Keratinocyte (primary cell): ENCODE data around the gene RTN1. TPM values are rescaled to one million over a fixed set of nuclear protein-coding genes. Genes with fewer than 3 reads are reported as not detected.

Experiments used
- DNase-seq: peaks from one replicate; pipeline ENCODE4 v3.0.0-alpha.2; 2011; ENCODE audit warnings: low read depth, missing footprints, low spot score
- FAIRE-seq: peaks from 2 replicates; lab custom pipeline; 2011; peaks lifted over from hg19 to GRCh38; lab: Jason Lieb, UNC
- H2AFZ ChIP-seq: 2 replicates; pipeline ENCODE4 v1.6.0; 2012; ENCODE audit warnings: low read length, control low read depth, inconsistent platforms; ENCODE audit not compliant: control insufficient read depth
- H3K27ac ChIP-seq: 2 replicates; pipeline ENCODE4 v1.5.1; 2011; ENCODE audit warnings: low read length; ENCODE audit not compliant: control insufficient read depth, insufficient read depth
- H3K27me3 ChIP-seq: 3 replicates; pipeline ENCODE4 v1.6.0; 2011; ENCODE audit warnings: low read length; ENCODE audit not compliant: control insufficient read depth, insufficient read depth; ENCODE audit errors: extremely low read depth
- H3K36me3 ChIP-seq, 2 experiments: 2 replicates in 1 of 2; 3 replicates in 1 of 2; pipeline ENCODE4 v1.5.1; 2011; ENCODE audit warnings: low read length in 2 of 2, mild to moderate bottlenecking in 1 of 2; ENCODE audit not compliant: control insufficient read depth in 2 of 2, insufficient read depth in 2 of 2; ENCODE audit errors: extremely low read depth in 1 of 2
- H3K4me1 ChIP-seq: 3 replicates; pipeline ENCODE4 v1.5.1; 2011; ENCODE audit warnings: low read length; ENCODE audit not compliant: control insufficient read depth, insufficient read depth; ENCODE audit errors: extremely low read depth
- H3K4me2 ChIP-seq: 3 replicates; pipeline ENCODE4 v1.6.0; 2011; ENCODE audit warnings: low read depth, low read length; ENCODE audit not compliant: control insufficient read depth, insufficient read depth; ENCODE audit errors: extremely low read depth
- H3K4me3 ChIP-seq, 3 experiments: fragments of 200-600 bp in 1 of 3; sonication (generic) in 1 of 3; 2 replicates in 2 of 3; 3 replicates in 1 of 3; pipeline ENCODE4 v1.5.1; 2011 to 2016; ENCODE audit warnings: low read length in 3 of 3, mild to moderate bottlenecking in 3 of 3, control low read depth in 2 of 3, inconsistent platforms in 1 of 3, low read depth in 1 of 3, mixed read lengths in 1 of 3, mixed run types in 1 of 3, moderate library complexity in 1 of 3; ENCODE audit not compliant: control insufficient read depth in 2 of 3, insufficient read depth in 2 of 3; ENCODE audit errors: extremely low read depth in 1 of 3
- H3K79me2 ChIP-seq: 2 replicates; pipeline ENCODE4 v1.6.0; 2012; ENCODE audit warnings: low read length; ENCODE audit not compliant: control insufficient read depth, insufficient read depth
- H3K9ac ChIP-seq: 3 replicates; pipeline ENCODE4 v1.6.0; 2011; ENCODE audit warnings: low read length; ENCODE audit not compliant: control insufficient read depth, insufficient read depth; ENCODE audit errors: extremely low read depth
- H3K9me1 ChIP-seq: 3 replicates; pipeline ENCODE4 v1.6.0; 2011; ENCODE audit warnings: low read length; ENCODE audit not compliant: control insufficient read depth, insufficient read depth; ENCODE audit errors: extremely low read depth
- H3K9me3 ChIP-seq: 2 replicates; pipeline ENCODE4 v1.5.1; 2012; ENCODE audit warnings: low read depth, low read length; ENCODE audit not compliant: control insufficient read depth
- H4K20me1 ChIP-seq: 3 replicates; pipeline ENCODE4 v1.6.0; 2011; ENCODE audit warnings: low read length; ENCODE audit not compliant: control insufficient read depth, insufficient read depth; ENCODE audit errors: extremely low read depth
- CTCF ChIP-seq, 3 experiments: IDR thresholded peaks in 1 of 3; conservative IDR thresholded peaks in 1 of 3; optimal IDR thresholded peaks in 1 of 3; 2 replicates in 2 of 3; 3 replicates in 1 of 3; pipeline versions ENCODE3 to v1.5.1; 2011; ENCODE audit warnings: low read length in 3 of 3, mild to moderate bottlenecking in 3 of 3, moderate library complexity in 2 of 3, control low read depth in 1 of 3, inconsistent platforms in 1 of 3; ENCODE audit not compliant: insufficient read depth in 2 of 3; ENCODE audit errors: extremely low read depth in 1 of 3
- EZH2 ChIP-seq: IDR thresholded peaks from one replicate; pipeline ENCODE4 v1.6.1; 2012; ENCODE audit warnings: inconsistent platforms, mild to moderate bottlenecking, low read length, moderate library complexity
- dilution Hi-C: fragments of 300-500 bp; cut with MboI; formaldehyde crosslinking; loops from one replicate; pipeline ENCODE4 v1.7.0; 2020; ENCODE audit warnings: low sequenced_read_pairs; ENCODE audit not compliant: extremely low pct_ligation_motif_present
- polyA plus RNA-seq, 5 experiments: library from polyadenylated mRNA; depleted of rRNA in 3 of 5; stranded (reverse) in 3 of 5; stranded (forward) in 1 of 5; unstranded in 1 of 5; fragments of >200 nt; gene quantifications; 1 replicate in 1 of 5; 2 replicates in 3 of 5; 3 replicates in 1 of 5; pipeline versions ENCODE4 v1.2.1 to v1.2.3, GENCODE V29; 2011 to 2012; ENCODE audit warnings: missing spikeins in 2 of 5, low read depth in 1 of 5, low replicate concordance in 1 of 5

RTN1 gene
- polyA plus RNA-seq, 1 donor (not counting 4 experiments of a cell fraction or from before 2014, with no cell fraction given), result 0.05 TPM

GRCh38 chr14:59705866-59706265 is 164.7 kb downstream of the RTN1 start:
- Histone ChIP-seq H3K4me3 (no peak overlapping the region), H3K36me3 (no peaks in the 10 kb centered on the region), H3K4me2 (no peak overlapping the region), H3K27ac (no peak overlapping the region), H2AFZ (no peak overlapping the region), H3K9me3 (no peaks in the 10 kb centered on the region), H4K20me1 (no peaks in the 10 kb centered on the region), H3K4me1 (no peaks in the 10 kb centered on the region), H3K9ac (no peak overlapping the region), H3K27me3 (no peaks in the 10 kb centered on the region), H3K9me1 (no peaks in the 10 kb centered on the region), H3K79me2 (no peaks in the 10 kb centered on the region)
- no peak for TF ChIP-seq CTCF (optimal IDR thresholded peaks at IDR 0.05 in 1 of 3, IDR thresholded peaks at IDR 0.05 in 1 of 3, conservative IDR thresholded peaks at IDR 0.05 in 1 of 3; ENCODE audit: extremely low read depth in 1 of 3, insufficient read depth in 2 of 3, low read length in 3 of 3)
- no peak for TF ChIP-seq EZH2
- no peak for FAIRE-seq
- no peak for DNase-seq
- dilution Hi-C loops, result no loop called here

GRCh38 chr14:59705245-59705644 is 165.3 kb downstream of the RTN1 start:
- Histone ChIP-seq H3K9me1 (no peaks in the 10 kb centered on the region), H3K4me3 (no peak overlapping the region), H3K36me3 (no peaks in the 10 kb centered on the region), H3K27me3 (no peaks in the 10 kb centered on the region), H3K9ac (no peak overlapping the region), H3K9me3 (no peaks in the 10 kb centered on the region), H3K79me2 (no peaks in the 10 kb centered on the region), H3K27ac (no peak overlapping the region), H2AFZ (no peak overlapping the region), H4K20me1 (no peaks in the 10 kb centered on the region), H3K4me1 (no peaks in the 10 kb centered on the region), H3K4me2 (no peak overlapping the region)
- TF ChIP-seq EZH2, result no peak
- TF ChIP-seq CTCF (optimal IDR thresholded peaks at IDR 0.05 in 1 of 3, IDR thresholded peaks at IDR 0.05 in 1 of 3, conservative IDR thresholded peaks at IDR 0.05 in 1 of 3; ENCODE audit: extremely low read depth in 1 of 3, insufficient read depth in 2 of 3, low read length in 3 of 3), result no peak
- FAIRE-seq (no peak), DNase-seq (no peak)
- dilution Hi-C loops, result no loop called here
